Dedifferentiated amniotic fluid mesenchymal stem cell (primary cell): Measurements from ENCODE around the gene AKR1C1.
"Not testable (repeated sequence)": the region's sequence is repeated elsewhere in the genome, so short reads cannot be mapped to it uniquely, and the experiment has no call there.

Source experiments
- DNase-seq: peaks from one replicate; pipeline ENCODE4 v3.0.0-alpha.2; 2016; ENCODE audit errors: extremely low spot score

Gene AKR1C1

DNA sequence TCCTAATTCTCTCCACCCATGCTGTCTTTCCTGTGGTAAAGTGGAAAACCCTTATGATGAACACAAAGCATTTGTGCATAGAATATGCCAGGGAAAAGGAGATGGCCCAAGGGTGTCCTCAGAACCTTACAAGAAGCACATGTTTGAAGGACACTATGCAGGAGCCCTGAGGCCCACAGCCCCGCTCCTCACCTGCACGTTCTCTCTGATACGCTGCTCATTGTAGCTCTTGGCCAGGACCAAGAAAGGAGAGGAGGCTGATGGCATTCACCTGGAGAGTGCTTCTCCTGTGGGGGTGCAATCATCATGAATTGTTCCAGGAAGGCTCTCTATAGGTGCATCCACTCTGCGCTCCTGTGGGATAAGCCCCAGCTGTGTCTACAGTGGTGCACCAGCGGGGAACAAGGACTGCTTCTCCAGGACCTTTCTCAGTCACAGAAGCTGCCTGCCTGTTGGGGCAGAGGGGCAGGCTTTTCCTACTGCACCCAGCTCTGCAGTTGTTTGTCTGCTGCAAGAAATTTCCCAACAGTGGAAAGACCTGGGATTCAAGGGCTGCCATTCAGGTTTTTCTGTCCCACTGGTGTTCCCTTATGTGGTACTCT lies 20.5 kb downstream of the AKR1C1 start:
- no peak for DNase-seq

DNA sequence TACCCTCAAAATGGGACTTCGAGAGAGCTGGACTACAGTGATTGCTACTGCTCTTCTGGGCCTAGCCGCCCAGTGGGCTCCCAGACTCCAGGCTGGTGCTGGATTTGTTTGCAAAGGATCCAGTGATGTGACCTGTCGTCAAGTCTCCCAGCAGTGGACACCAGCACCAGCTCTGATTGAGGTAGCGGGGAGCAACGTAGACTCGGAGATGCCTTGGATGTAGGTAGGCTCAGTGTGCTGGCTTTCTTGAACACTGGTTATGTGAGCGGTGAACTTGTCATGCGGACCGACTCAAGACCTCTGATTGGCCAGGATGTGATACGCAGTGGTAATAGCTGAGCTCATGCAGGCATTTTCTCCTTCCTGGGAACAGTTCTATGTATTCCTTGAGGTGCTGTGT lies 21.0 kb downstream of the AKR1C1 start:
- DNase-seq, result no peak

DNA sequence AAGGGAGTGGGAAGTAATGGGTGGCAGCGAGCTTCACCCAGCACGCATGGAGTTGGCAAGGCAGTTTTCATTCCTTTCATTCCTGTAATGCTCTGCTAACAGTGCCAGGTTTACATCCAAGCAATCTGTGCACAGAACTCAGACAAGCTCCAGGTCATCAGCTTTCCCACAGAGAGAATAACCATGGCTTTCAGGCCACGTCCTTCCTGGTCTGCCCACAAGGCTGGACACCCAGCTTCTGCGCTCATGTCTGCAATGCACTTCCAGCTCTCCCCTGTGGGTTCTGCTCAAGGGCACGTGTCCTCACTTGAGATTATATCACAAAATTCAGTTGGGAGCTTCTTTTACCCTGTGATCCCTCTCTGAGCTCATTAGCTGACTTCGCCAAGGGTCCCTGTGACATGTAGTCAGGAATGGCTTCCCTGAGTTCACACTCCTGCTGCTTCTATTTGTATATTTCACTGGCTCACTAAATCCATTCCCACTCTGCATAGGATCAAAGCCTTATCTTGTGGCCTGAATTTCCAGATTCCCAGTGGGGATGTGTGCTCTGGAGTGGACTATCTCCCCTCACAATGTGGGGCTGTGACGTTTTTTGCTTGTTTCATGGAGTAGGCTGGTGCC lies 21.9 kb downstream of the AKR1C1 start:
- DNase-seq, result peak; percentile 49

DNA sequence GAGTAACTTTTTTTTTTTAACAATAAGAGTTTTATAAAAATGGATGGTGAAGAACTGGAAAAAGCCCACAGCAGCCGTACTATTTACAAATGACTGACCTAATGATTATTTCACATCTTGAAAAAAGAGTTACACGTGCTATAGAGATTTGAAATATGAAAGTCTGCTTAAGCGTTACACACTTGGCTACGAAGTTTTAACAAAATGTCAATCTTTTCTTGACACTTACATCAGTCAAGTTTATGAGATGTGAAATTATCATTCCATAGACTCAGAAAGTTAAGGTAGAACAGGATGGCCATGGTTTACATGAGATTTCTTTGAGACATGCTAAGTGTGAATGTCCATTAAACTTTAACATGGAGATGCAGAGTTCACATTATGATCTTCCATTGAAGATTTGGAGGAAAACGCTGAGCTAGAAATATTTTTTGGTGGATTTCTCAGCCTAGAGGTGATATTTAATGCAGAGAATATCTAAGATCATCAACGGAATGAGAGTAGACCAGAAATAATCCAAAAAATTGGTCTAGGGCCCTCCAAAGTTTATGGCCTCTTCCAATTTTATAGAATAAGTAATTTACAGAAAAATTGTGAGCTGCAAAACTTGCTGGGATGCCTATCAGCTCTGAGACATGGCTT lies 24.9 kb downstream of the AKR1C1 start:
- not testable (repeated sequence) for DNase-seq

DNA sequence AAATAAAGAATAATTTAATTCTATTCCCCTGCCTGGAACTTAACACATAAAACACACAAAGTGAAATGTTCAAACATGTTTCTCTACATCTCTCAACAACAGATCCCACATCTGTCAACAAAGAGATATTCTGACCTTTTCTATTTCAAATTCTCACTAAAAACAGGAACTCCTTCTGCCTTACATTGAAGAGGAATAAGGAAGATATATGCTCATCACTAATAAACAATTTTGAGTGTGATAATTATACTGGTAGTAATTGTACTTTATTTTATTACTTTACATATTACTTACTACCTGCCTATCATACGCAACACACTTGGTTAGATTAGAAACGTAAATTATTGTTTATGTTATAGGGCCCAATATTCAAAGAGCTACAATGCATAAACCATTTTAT lies 27.0 kb downstream of the AKR1C1 start:
- no peak for DNase-seq

DNA sequence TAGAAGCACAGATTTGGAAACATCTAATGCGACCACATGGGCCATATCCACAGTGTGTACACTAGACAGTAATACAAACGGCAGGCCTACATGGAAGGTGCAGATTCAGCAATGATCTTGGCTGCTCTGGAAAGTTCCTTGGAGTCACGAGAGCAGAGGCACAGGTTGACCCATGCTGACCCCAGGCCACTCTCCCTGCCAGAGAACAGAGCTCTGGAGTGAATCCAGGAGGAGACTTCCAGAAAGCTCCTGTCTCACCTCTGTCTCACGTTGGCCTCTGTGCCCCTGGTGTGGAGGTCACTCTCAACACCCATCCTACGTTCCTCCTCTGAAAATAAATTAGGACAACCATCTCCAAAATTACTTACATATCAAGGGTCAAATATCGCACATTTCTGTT lies 28.2 kb downstream of the AKR1C1 start:
- DNase-seq, result not testable (repeated sequence)

DNA sequence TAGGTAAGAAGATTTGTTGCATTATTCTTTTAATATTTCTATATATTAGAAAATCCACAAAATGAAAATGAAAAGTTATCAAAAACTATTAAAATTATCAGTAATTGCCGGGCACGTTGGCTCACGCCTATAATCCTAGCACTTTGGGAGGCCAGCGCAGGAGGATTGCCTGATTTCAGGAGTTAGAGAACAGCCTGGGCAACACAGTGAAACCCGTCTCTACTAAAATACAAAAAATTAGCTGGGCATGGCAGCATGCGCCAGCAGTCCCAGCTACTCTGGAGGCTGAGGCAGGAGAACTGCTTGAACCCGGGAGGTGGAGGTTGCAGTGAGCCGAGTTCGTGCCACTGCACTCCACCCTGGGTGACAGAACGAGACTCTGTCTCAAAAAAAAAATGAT lies 29.3 kb downstream of the AKR1C1 start:
- DNase-seq, result not testable (repeated sequence)

DNA sequence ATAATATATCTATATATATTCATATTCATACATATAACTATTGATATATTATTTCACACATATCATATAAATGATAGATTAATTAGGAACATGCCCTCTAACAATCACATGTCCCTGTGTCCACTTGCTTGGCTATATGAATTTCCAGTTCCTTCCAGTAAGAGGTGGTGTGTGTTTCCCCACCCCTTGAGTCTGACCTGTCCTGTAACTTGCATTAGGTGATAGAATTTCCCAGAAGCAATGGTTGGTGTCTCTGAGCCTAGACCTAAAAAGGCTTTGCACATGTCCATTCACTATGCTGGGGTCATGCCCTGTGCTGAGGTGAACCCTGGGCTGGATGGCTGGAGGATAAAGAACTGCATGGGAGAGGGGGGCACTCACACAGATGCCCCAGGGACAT lies 31.0 kb downstream of the AKR1C1 start:
- not testable (repeated sequence) for DNase-seq

DNA sequence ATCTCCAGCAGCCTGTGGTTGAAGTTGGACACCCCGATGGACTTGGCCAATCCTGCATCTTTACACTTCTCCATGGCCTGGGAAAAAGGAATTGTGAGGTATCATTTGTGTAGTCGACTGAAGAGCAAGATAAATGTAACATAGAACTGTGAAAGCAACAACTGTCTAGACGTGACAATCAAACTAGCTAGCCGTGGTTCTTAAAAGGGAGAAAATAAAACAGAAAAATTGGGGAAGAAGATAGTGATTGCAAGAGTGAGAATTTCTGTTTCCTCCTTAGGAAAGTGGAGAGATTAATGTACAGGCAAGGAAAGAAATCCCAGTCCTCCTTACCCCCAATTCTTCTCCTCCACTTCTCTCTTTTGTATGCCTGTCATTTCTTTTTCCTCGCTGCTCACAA lies 35.5 kb downstream of the AKR1C1 start:
- DNase-seq, result no peak

DNA sequence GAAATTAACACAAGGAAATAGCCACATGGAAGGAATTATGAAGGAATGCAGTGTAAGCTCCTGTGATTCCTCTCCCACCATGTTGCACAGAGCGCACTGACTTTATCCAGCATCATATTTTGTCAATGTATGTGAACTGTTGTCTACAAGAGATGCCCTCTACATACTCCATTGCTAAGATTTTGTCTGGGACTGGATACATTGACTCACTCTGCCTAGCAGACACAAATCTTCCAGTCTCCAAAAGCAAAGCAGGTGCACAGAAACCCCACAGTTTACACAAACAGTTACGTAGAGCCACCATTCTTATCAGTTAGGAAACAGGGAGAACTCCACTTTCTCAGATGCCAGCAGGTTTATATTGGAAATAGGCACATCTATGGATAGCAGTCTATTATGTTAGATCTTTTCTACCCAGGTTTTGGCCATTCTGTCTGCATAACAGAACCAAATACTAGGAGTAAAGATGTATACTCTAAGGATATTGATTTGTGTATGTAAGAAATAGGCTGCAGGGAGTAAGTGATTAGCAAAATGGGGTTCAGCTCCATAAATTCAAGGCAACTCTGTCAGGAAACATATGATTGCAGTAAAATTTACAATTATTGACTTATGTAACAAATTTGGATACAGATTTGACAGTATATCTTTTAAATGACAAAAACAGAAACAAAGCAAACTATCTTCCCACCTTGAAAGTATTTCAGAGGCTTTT lies 39.0 kb downstream of the AKR1C1 start:
- no peak for DNase-seq

DNA sequence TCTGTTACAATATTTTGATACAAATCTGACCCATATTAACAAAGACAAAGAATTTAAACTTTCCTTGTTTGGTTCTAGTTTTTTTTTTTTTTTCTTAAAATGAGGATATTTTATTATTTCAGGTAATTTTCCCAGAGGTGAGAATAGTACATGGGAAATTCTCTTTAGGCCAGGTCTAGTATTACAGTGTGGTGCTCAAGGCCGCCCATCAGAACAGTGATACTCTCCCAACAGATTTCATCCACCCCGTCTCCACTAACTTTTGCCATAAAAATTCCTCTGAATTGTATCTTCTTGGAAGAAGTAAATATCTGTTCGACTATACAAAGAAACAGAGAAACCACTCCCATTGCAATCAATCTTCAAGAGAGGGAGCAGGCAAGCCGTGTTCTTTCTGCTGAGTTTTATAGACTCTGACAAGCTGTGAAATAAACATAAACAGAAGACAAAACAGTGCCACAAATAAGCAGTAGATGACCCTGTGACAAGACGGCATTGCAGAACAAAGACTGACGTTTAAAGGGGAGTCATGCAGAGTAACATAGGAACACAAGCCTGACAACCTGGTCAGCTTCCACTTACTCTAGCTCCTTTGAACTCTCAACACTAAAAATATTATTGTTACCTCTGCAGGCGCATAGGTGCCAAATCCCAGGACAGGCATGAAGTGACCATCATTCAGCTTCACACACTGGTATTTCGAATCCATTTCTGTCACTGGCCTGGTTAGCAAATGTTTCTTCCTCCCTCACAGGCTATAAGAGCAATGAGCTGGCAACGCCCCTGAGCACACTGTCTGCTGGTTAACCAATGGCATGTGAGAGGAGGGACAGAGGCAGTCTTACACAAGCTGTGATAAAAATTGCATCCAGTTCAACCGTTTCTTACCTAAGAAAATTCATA lies 40.2 kb downstream of the AKR1C1 start, which contains the start of gene AKR1C2:
Gene AKR1C2, minus strand, starts transcription at position 731 of the 903 bp plus-strand sequence. Its CDS starts 22 bp downstream, at position 709.
- DNase-seq, result not testable (repeated sequence)

DNA sequence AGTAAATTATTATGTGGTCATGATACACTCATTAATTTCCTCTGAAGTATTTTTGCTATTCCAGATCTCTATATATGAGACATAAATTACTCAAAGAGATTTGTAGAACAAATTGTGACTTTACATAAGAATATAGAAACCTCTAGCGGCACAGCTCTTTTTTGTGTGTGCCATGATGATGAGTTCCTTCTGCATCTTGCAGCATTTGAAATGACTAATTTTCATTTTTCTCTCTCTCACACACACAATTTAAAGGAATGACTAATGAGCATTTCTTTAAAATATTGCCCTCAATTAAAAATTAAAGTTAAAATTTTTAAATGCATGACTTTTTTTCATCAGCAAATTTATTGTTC lies 40.8 kb downstream of the AKR1C1 start:
- DNase-seq, result not testable (repeated sequence)

DNA sequence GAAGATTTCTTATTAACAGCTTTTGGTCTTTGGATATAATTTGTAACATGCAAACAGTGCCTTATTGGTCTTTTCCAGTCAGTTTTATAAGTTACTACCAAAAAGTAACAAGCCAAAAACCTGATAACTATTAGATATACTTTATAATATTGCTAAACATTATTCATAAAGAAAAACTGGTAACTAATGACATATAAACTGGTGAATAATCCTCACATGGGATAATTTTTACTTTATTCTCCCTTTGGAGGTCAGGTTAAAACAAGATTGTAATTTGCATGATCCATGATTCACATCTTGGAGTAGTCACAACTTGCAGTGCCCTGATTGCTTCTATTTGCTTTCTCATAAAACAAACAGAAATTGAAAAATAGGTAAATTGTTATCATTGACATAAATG lies 41.3 kb downstream of the AKR1C1 start:
- DNase-seq, result not testable (repeated sequence)

DNA sequence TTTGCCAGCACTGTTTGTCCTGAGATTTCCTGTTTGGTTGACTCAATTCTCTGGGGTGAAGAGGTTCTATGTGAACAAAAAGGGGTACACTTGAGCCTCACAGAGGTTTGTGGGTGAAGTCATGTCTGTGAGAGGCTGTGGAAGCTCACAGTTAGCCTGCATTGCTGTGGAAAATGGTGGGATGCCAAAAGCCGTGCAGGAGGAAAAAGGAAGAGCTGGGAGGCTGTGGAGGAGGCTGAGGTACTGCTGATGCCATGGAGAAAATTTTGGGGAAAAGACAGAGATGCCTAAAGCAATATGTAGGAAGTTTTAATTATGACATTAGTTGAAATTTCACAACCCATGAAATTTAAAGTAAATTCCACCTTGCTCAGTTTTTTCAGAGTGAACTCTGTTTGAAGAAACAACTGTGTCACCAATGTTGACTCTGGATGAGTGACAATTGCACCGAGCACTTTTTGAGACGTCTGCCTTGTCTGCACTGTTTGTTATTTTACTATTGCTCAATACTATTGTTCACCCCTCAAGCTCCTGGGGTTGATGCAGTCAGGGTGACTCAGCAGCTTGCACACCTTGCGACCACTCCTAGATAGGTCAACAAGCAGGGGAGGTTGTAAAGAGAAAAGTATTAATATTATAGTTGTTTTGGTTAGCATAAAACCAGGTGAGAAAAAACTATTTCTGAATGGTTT lies 45.8 kb downstream of the AKR1C1 start:
- DNase-seq, result not testable (repeated sequence)

DNA sequence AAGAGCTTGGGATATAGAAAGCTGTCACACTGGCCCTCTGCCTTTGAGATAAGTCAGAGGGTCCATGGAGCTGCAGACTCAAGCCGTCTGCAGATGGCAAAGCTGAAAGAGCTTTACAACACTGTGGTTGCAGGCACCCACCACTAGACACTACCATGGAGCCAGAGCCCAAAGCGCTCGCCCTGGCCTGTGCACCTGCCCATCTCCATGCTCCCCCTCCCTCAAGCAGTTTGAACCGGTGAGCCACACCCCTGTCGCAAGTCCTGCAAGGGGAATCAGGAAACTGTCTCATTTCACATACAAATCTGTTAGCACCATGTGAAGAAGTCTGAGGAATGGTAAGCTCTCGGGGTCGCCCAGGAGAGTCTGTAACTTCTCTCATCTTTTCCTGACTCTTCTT lies 46.8 kb downstream of the AKR1C1 start:
- not testable (repeated sequence) for DNase-seq

DNA sequence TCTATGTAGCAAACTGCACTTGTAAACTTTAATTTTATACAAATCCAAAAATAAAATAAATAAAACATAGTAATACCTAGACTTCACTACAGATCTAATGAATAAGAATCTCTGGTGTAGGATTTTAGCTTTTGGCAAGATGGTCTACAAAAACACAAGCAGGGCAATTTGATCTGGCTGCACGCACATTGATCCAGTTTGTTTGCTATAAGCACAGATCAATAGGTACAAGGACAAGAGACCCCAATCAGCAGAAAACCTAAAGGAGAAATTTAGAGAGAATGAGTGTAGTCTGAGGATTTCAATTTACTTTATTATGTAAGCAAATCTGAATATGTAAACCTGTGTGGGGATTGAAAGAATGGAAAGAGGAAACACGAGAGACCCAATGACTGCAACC lies 48.2 kb downstream of the AKR1C1 start:
- not testable (repeated sequence) for DNase-seq

DNA sequence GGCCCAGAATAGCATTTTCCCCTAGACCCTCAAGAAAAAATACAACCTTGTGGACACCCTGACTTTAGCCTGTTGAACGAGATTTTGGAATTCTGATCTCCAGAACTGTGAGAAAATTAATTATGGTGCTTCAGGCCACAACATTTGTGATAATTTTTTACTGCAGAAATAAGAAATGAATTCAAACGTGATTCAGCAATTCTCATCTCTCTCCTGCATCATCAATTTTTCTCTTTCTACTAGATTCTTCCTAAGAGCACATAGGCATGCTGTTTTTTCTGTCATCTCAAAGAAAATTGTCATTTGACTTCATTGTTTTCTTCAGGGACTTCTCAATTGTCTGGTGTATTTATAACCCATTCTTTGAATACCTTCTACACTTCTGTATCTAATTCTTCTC lies 49.4 kb downstream of the AKR1C1 start:
- no peak for DNase-seq

DNA sequence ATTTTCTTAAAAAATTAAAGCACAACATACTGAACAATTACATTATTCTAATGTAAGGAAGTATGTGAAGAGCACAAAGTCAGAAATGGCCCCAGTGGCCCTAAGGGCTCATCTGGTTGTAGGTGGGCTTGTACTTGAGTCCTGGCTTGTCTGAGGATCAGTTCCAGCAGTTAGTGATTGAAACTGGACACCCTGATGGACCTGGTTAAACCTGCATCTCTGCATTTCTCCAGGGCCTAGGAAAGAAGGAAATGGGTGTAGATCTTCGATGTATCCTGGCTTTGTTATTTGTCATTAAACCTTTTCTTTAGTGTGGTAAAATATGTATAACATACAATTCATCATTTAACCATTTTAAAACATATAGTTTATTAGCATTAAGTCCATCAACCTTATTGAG lies 50.2 kb downstream of the AKR1C1 start:
- DNase-seq, result no peak

DNA sequence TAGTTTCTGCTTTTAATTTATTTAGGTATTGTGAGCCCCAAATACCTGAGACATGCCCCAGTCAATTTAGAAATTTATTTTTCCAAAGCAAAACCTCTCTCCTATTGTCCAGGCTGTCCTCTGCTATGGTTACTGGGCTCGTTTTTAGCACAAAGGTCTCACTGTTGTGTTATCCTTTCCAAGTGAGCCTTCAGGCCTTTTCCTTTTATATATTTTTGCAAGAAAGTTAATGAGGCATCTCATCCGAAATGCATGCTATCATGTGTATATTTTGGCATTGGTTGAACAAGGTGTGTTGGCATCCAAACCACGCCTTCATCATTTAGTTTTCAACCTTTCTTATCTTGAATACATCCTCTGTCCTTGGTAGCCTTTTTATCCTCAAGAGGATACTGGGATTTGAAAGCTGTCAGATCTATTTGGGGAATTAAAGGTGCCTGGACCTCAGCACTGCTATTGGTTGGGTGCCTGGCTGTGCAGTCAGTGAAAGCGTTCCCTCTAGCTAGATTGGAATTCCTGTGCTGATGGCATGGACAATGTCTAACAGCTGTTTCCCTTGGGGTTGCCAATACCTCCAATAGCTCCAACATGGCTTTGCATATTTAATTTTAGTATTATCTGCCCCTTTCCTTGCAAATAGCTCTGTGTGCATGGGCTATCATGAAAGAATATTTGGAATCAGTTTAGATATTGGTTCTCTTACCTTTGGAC lies 51.1 kb downstream of the AKR1C1 start:
- not testable (repeated sequence) for DNase-seq

DNA sequence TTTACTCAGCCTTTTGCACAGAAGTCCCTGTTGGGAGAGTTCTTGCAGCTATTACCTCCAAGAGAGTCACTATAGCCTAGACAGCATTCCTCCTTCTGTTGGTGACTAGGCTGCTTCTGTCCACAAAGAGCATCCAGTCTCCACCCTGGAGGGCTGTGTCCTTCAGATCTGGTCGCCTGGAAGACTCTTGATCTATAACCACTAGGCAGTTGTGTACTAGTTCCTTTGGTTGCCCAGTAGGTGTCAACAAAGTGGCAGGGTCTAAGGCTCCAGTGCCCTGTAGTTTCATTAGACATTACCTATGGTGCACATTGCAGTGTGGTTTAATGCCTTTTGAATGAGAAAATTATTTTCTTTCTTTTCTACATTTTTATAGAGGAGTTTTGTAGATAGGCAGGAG lies 51.7 kb downstream of the AKR1C1 start:
- DNase-seq, result no peak
